SU-DHL-6 (cell line): ENCODE measurements around the gene IGFLR1.

Experiments used
- H2AFZ ChIP-seq: fragments of 200-600 bp; sonication (generic); 2 replicates; pipeline ENCODE4 v1.6.1; 2014; ENCODE audit warnings: low read depth, mild to moderate bottlenecking, moderate library complexity, mixed read lengths, antibody characterized with exemption, low read length; ENCODE audit not compliant: severe bottlenecking
- H3F3A ChIP-seq: fragments of 200-600 bp; shearing (Covaris generic); 2 replicates; pipeline ENCODE4 v1.6.0; 2016; ENCODE audit warnings: antibody characterized with exemption, mild to moderate bottlenecking; ENCODE audit not compliant: insufficient read depth
- H3K27ac ChIP-seq: fragments of 200-600 bp; sonication (generic); 2 replicates; pipeline ENCODE4 v1.5.1; 2016; ENCODE audit warnings: low read depth, mild to moderate bottlenecking, low read length, moderate library complexity, mixed read lengths
- H3K27me3 ChIP-seq: fragments of 200-600 bp; sonication (generic), shearing (Covaris generic); 2 replicates; pipeline ENCODE4 v1.6.0; 2014; ENCODE audit warnings: mild to moderate bottlenecking, low read length
- H3K36me3 ChIP-seq: fragments of 200-600 bp; sonication (generic); 2 replicates; pipeline ENCODE4 v1.6.1; 2014; ENCODE audit warnings: mild to moderate bottlenecking, low read length, mixed read lengths
- H3K4me2 ChIP-seq: fragments of 300-600, 200-600 bp; shearing (Covaris generic), sonication (generic); 2 replicates; pipeline ENCODE4 v1.6.0; 2014; ENCODE audit warnings: low read length, low read depth, mild to moderate bottlenecking; ENCODE audit not compliant: poor library complexity, severe bottlenecking
- H3K4me3 ChIP-seq: fragments of 200-600 bp; sonication (generic); 2 replicates; pipeline ENCODE4 v1.5.1; 2014; ENCODE audit warnings: antibody characterized with exemption, low read length, mild to moderate bottlenecking, mixed read lengths; ENCODE audit not compliant: insufficient read depth, poor library complexity, severe bottlenecking
- H3K79me2 ChIP-seq: fragments of 200-600 bp; sonication (generic); 2 replicates; pipeline ENCODE4 v1.6.1; 2014; ENCODE audit warnings: mild to moderate bottlenecking, low read length, moderate library complexity; ENCODE audit not compliant: insufficient read depth
- H3K9ac ChIP-seq: fragments of 200-600 bp; sonication (generic); 2 replicates; pipeline ENCODE4 v1.7.0; 2014; ENCODE audit warnings: mild to moderate bottlenecking, low read length
- H3K9me2 ChIP-seq: fragments of 200-600 bp; sonication (generic); replicated peaks from 2 replicates; pipeline ENCODE4 v1.6.1; 2014; ENCODE audit warnings: low read length; ENCODE audit not compliant: insufficient read depth
- H3K9me3 ChIP-seq: fragments of 200-600 bp; sonication (generic); 2 replicates; pipeline ENCODE4 v1.6.1; 2014; ENCODE audit warnings: low read length, mixed read lengths; ENCODE audit not compliant: insufficient read depth
- H4K20me1 ChIP-seq: fragments of 200-600 bp; sonication (generic); 2 replicates; pipeline ENCODE4 v1.6.1; 2014; ENCODE audit warnings: low read depth, mild to moderate bottlenecking, antibody characterized with exemption, low read length, moderate library complexity, mixed read lengths
- EZH2phosphoT487 ChIP-seq: fragments of 200-600 bp; sonication (generic), shearing (Covaris generic); conservative IDR thresholded peaks from 2 replicates; pipeline ENCODE4 v1.6.1; 2018; ENCODE audit warnings: mild to moderate bottlenecking, antibody characterized with exemption, low read length, moderate library complexity, mixed read lengths
- TF ChIP-seq, protein P1 (sequence below): fragments of 200-600 bp; sonication (generic); IDR thresholded peaks from one replicate; pipeline ENCODE4 v1.5.1; 2017; ENCODE audit warnings: antibody characterized with exemption, mild to moderate bottlenecking, low read length, moderate library complexity; ENCODE audit not compliant: insufficient read depth, poor library complexity, severe bottlenecking

Gene IGFLR1

GRCh38 chr19:35779033-35779432, 36.8 kb upstream of the IGFLR1 start:
- no peaks in the 10 kb centered on the region for H3K36me3 ChIP-seq
- H3K4me2 ChIP-seq, result no peak overlapping the region
- no peak overlapping the region for H3K27ac ChIP-seq
- H4K20me1 ChIP-seq, result no peaks in the 10 kb centered on the region
- no peak overlapping the region for H3K9ac ChIP-seq
- no peaks in the 10 kb centered on the region for H3K27me3 ChIP-seq
- H3K79me2 ChIP-seq, result no peaks in the 10 kb centered on the region; the same call in 1 of the 2 replicates
- no peaks in the 10 kb centered on the region for H3K9me2 ChIP-seq
- TF ChIP-seq, protein P1, sequence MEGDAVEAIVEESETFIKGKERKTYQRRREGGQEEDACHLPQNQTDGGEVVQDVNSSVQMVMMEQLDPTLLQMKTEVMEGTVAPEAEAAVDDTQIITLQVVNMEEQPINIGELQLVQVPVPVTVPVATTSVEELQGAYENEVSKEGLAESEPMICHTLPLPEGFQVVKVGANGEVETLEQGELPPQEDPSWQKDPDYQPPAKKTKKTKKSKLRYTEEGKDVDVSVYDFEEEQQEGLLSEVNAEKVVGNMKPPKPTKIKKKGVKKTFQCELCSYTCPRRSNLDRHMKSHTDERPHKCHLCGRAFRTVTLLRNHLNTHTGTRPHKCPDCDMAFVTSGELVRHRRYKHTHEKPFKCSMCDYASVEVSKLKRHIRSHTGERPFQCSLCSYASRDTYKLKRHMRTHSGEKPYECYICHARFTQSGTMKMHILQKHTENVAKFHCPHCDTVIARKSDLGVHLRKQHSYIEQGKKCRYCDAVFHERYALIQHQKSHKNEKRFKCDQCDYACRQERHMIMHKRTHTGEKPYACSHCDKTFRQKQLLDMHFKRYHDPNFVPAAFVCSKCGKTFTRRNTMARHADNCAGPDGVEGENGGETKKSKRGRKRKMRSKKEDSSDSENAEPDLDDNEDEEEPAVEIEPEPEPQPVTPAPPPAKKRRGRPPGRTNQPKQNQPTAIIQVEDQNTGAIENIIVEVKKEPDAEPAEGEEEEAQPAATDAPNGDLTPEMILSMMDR, result no peak
- no peak for TF ChIP-seq EZH2phosphoT487
- no peak overlapping the region for H3K4me3 ChIP-seq
- H3F3A ChIP-seq, result no peaks in the 10 kb centered on the region; the same call in 1 of the 2 replicates
- no peaks in the 10 kb centered on the region for H3K9me3 ChIP-seq
- no peak overlapping the region for H2AFZ ChIP-seq

- Histone ChIP-seq H3K9me2 (no peaks in the 10 kb centered on the region), H3K9ac (no peak overlapping the region), H4K20me1 (no peaks in the 10 kb centered on the region), H2AFZ (no peak overlapping the region), H3K27me3 (no peaks in the 10 kb centered on the region), H3F3A (peaks cover under 1% of the 10 kb centered on the region; the same call in 1 of the 2 replicates), H3K36me3 (no peaks in the 10 kb centered on the region), H3K79me2 (no peaks in the 10 kb centered on the region; the same call in 1 of the 2 replicates), H3K4me3 (no peak overlapping the region), H3K9me3 (no peaks in the 10 kb centered on the region), H3K27ac (no peak overlapping the region), H3K4me2 (no peak overlapping the region)
- TF ChIP-seq, protein P1, result no peak
- no peak for TF ChIP-seq EZH2phosphoT487
These were observed 35.7 kb upstream of the IGFLR1 start for GRCh38 chr19:35777961-35778360.

DNA sequence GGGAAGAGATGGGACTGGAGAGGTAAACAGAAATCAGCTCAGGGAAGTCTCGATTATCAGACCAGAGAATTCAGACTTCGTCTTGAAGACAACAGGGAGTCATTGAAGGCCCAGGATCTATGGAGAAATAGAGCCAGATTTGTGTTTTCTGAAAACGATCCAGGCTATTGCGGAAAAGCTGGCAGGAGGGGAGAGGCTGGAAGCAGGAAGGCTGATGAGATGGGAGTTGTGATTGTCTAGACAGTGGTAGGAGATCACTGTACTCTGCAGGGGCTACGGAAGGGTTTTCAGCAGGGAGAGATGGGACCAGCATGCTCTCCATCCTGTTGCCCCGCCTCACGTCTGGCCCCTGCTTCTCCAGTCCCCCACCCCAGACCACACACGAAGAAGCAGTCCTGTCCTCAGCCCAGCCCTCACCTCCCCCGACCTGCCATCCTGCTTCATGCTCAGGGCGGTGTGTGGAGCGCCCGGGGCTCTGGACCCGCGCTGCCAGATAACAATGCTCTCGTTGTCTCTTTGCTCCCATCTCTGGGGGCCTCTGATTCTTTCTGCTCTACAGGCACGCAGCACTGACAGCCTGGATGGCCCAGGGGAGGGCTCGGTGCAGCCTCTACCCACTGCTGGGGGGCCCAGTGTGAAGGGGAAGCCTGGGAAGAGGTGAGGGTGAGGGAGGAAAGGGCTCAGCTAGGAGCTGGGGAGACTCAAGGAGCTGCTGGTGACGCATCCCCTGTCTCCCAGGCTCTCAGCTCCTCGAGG, 35.0 kb upstream of the IGFLR1 start:
- H3K9me2 ChIP-seq, result no peaks in the 10 kb centered on the region
- peak overlapping the region; percentile 74; the same call in 1 of the 2 replicates for H3K9ac ChIP-seq
- no peak overlapping the region for H3K27ac ChIP-seq
- no peaks in the 10 kb centered on the region for H3K9me3 ChIP-seq
- H3K79me2 ChIP-seq, result no peaks in the 10 kb centered on the region; the same call in 1 of the 2 replicates
- no peaks in the 10 kb centered on the region for H3K27me3 ChIP-seq
- no peak overlapping the region for H3K4me2 ChIP-seq
- H3K4me3 ChIP-seq, result no peak overlapping the region
- no peaks in the 10 kb centered on the region for H4K20me1 ChIP-seq
- H3K36me3 ChIP-seq, result no peaks in the 10 kb centered on the region
- TF ChIP-seq, protein P1, result no peak
- no peak for TF ChIP-seq EZH2phosphoT487
- H2AFZ ChIP-seq, result no peak overlapping the region
- peaks cover 3% of the 10 kb centered on the region; the same call in 1 of the 2 replicates for H3F3A ChIP-seq
